Measurements from ENCODE around the gene HMGXB4. TPM values are rescaled to one million over a fixed set of nuclear protein-coding genes. Genes with fewer than 3 reads are reported as not detected.

The HMGXB4 gene
- polyA plus RNA-seq: 10 to 100 TPM in 2 of 4 donors, 1 to 10 TPM in 2; 7.0 to 17.0 (median 8.9) TPM
- long read RNA-seq, donor 1, full-length matches to known transcripts: 12 of 22 reads
- long read RNA-seq, donor 1, partial matches to known transcripts: 10 of 22 reads
- long read RNA-seq, donor 1, other reads (novel, unspliced or antisense): 0 of 22 reads
- long read RNA-seq, donor 2, partial matches to known transcripts: 0 of 2 reads
- long read RNA-seq, donor 2, other reads (novel, unspliced or antisense): 0 of 2 reads
- long read RNA-seq, donor 3, transcript HMGXB4-203 (4 exons, 1,257 nt): major isoform, 5 of 5 reads
- long read RNA-seq, donor 3, partial matches to known transcripts: 0 of 5 reads
- long read RNA-seq, donor 3, other reads (novel, unspliced or antisense): 0 of 5 reads
- long read RNA-seq, donor 4: 0 reads
- long read RNA-seq, donor 5, partial matches to known transcripts: 0 of 3 reads
- long read RNA-seq, donor 5, other reads (novel, unspliced or antisense): 0 of 3 reads
- long read RNA-seq, donor 6, partial matches to known transcripts: 0 of 1 reads
- long read RNA-seq, donor 6, other reads (novel, unspliced or antisense): 0 of 1 reads
- long read RNA-seq, donor 7, partial matches to known transcripts: 9 of 13 reads
- long read RNA-seq, donor 7, other reads (novel, unspliced or antisense): 0 of 13 reads
- long read RNA-seq, donor 8: 0 reads
- long read RNA-seq, donor 9: 0 reads
- long read RNA-seq, donor 10, partial matches to known transcripts: 0 of 4 reads
- long read RNA-seq, donor 10, other reads (novel, unspliced or antisense): 0 of 4 reads

- Histone ChIP-seq H3K4me1 (ENCODE audit: control insufficient read depth in 3 of 3, insufficient read depth in 2 of 3, low read depth in 1 of 3, low read length in 2 of 3) (peaks cover 0 to 7% (median 6%) of the 10 kb centered on the region in 3 donors), H3K9me3 (ENCODE audit: control insufficient read depth in 2 of 2, insufficient read depth in 1 of 2, low read depth in 1 of 2, low read length in 1 of 2) (no peaks in the 10 kb centered on the region), H3K4me3 (ENCODE audit: low read depth in 1 of 3, low read length in 3 of 3) (peak within 1 kb of the TSS; percentile 81 to 95 (median 85)), H3K27ac (ENCODE audit: low read depth in 1 of 3, low read length in 2 of 3) (peak within 1 kb of the TSS; percentile 74 to 91 (median 82)), H3K36me3 (ENCODE audit: control insufficient read depth in 3 of 3, insufficient read depth in 2 of 3, low read depth in 1 of 3, low read length in 3 of 3) (peaks cover 0 to 5% (median 0%) of the 10 kb centered on the region in 3 donors), H3K27me3 (ENCODE audit: control insufficient read depth in 3 of 3, insufficient read depth in 3 of 3, low read length in 3 of 3) (no peaks in the 10 kb centered on the region)
- peak; percentile 88 to 95 for DNase-seq
- FAIRE-seq: no peak
- 0 to 1% (median 0%) methylated on average over 47 to 84 of the region's 84 CpGs for WGBS, 3 donors
Measured at GRCh38 chr22:35257321-35258190, at the start of gene HMGXB4. Gene HMGXB4, plus strand, starts transcription at chr22:35257493. Its CDS starts 4,898 bp downstream, at chr22:35262391.

DNA sequence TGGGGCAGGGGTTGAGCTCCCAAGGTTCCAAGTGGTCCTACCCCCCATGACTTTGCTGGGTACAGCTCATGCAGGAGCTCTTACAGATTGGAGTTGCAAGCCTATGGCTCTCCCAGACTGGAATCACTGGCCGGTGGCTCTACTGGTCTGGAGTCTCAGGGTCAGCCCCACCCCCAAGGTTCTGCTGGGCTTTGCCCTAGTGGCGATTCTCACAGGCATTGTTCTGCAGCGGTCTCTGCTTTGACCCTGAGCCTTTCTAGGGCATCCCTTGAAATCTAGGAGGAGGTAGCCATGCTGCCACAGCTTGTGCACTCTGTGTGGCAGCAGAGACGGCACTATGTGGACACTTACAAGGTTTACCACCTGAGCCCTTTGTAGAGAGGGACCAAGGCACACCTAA lies 49.3 kb upstream of the HMGXB4 start:
- DNase-seq (no peak), FAIRE-seq (no peak)

GRCh38 chr22:35209203-35209602 lies 48.1 kb upstream of the HMGXB4 start:
- H3K4me3 ChIP-seq (ENCODE audit: low read depth in 1 of 3, low read length in 3 of 3): no peak overlapping the region
- DNase-seq (no peak), FAIRE-seq (no peak)
- H3K27me3 ChIP-seq (ENCODE audit: control insufficient read depth in 3 of 3, insufficient read depth in 3 of 3, low read length in 3 of 3): no peaks in the 10 kb centered on the region
- H3K36me3 ChIP-seq (ENCODE audit: control insufficient read depth in 3 of 3, insufficient read depth in 2 of 3, low read depth in 1 of 3, low read length in 3 of 3): no peaks in the 10 kb centered on the region
- H3K4me1 ChIP-seq (ENCODE audit: control insufficient read depth in 3 of 3, insufficient read depth in 2 of 3, low read depth in 1 of 3, low read length in 2 of 3): no peaks in the 10 kb centered on the region
- no peaks in the 10 kb centered on the region for H3K9me3 ChIP-seq (ENCODE audit: control insufficient read depth in 2 of 2, insufficient read depth in 1 of 2, low read depth in 1 of 2, low read length in 1 of 2)
- H3K27ac ChIP-seq (ENCODE audit: low read depth in 1 of 3, low read length in 2 of 3): no peak overlapping the region
- WGBS, 3 donors: 90 to 93% (median 92%) methylated on average over 7 of the region's 7 CpGs

More for the DNA sequence above, 49.3 kb upstream of the HMGXB4 start:
- H3K9me3 ChIP-seq (ENCODE audit: control insufficient read depth in 2 of 2, insufficient read depth in 1 of 2, low read depth in 1 of 2, low read length in 1 of 2): no peaks in the 10 kb centered on the region
- 49 to 66% (median 58%) methylated on average over 4 of the region's 4 CpGs for WGBS, 3 donors
- no peak overlapping the region for H3K27ac ChIP-seq (ENCODE audit: low read depth in 1 of 3, low read length in 2 of 3)
- H3K4me1 ChIP-seq (ENCODE audit: control insufficient read depth in 3 of 3, insufficient read depth in 2 of 3, low read depth in 1 of 3, low read length in 2 of 3): no peaks in the 10 kb centered on the region
- no peaks in the 10 kb centered on the region for H3K27me3 ChIP-seq (ENCODE audit: control insufficient read depth in 3 of 3, insufficient read depth in 3 of 3, low read length in 3 of 3)
- no peaks in the 10 kb centered on the region for H3K36me3 ChIP-seq (ENCODE audit: control insufficient read depth in 3 of 3, insufficient read depth in 2 of 3, low read depth in 1 of 3, low read length in 3 of 3)
- H3K4me3 ChIP-seq (ENCODE audit: low read depth in 1 of 3, low read length in 3 of 3): no peak overlapping the region

GRCh38 chr22:35212009-35212408 lies 45.3 kb upstream of the HMGXB4 start:
- Histone ChIP-seq H3K36me3 (ENCODE audit: control insufficient read depth in 3 of 3, insufficient read depth in 2 of 3, low read depth in 1 of 3, low read length in 3 of 3) (no peaks in the 10 kb centered on the region), H3K27ac (ENCODE audit: low read depth in 1 of 3, low read length in 2 of 3) (no peak overlapping the region), H3K4me1 (ENCODE audit: control insufficient read depth in 3 of 3, insufficient read depth in 2 of 3, low read depth in 1 of 3, low read length in 2 of 3) (no peaks in the 10 kb centered on the region), H3K27me3 (ENCODE audit: control insufficient read depth in 3 of 3, insufficient read depth in 3 of 3, low read length in 3 of 3) (no peaks in the 10 kb centered on the region), H3K4me3 (ENCODE audit: low read depth in 1 of 3, low read length in 3 of 3) (no peak overlapping the region), H3K9me3 (ENCODE audit: control insufficient read depth in 2 of 2, insufficient read depth in 1 of 2, low read depth in 1 of 2, low read length in 1 of 2) (no peaks in the 10 kb centered on the region)
- DNase-seq (no peak), FAIRE-seq (no peak)
- WGBS, 3 donors: 38 to 60% (median 52%) methylated on average over 3 of the region's 3 CpGs

DNA sequence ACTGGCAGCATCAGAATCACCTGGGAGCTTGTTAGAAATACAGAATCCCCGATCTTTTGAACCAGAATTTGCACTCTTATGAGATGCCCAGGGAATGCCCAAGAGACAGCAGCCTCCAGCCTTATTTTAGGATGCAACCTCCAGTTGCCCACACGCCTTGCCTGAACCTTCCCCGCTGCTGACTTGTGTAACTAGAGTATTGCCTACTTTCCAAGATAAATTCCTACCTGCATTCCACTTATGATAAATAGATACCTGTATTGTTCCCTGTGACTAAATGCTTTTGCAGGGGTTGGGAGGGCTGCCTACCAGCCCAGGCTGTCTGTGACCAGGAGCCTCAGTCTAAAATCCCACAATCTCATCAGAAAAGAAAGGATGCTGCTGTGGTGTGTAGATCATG lies 44.3 kb upstream of the HMGXB4 start:
- DNase-seq: no peak
- Histone ChIP-seq H3K27ac (ENCODE audit: low read depth in 1 of 3, low read length in 2 of 3) (no peak overlapping the region), H3K36me3 (ENCODE audit: control insufficient read depth in 3 of 3, insufficient read depth in 2 of 3, low read depth in 1 of 3, low read length in 3 of 3) (no peaks in the 10 kb centered on the region), H3K4me3 (ENCODE audit: low read depth in 1 of 3, low read length in 3 of 3) (no peak overlapping the region), H3K9me3 (ENCODE audit: control insufficient read depth in 2 of 2, insufficient read depth in 1 of 2, low read depth in 1 of 2, low read length in 1 of 2) (no peaks in the 10 kb centered on the region), H3K4me1 (ENCODE audit: control insufficient read depth in 3 of 3, insufficient read depth in 2 of 3, low read depth in 1 of 3, low read length in 2 of 3) (no peaks in the 10 kb centered on the region), H3K27me3 (ENCODE audit: control insufficient read depth in 3 of 3, insufficient read depth in 3 of 3, low read length in 3 of 3) (no peaks in the 10 kb centered on the region)
- 73 to 79% (median 73%) methylated on average over 3 of the region's 3 CpGs for WGBS, 3 donors
- no peak for FAIRE-seq

DNA sequence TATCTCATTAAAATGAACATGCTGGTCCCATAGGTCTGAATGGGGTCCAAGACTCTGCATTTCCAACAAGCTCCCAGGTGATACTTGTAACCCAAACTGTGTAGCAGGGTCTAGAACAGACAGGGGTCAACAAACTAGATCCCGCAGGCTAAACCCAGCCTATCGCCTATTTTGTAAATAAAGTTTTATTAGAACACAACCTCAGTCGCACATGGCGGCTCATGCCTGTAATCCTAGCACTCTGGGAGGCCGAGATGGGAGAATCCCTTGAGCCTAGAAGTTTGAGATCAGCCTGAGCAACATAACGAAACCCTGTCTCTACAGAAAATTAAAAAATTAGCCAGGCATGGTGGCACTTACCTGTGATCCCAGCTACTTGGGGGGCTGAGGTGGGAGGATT lies 42.3 kb upstream of the HMGXB4 start:
- Histone ChIP-seq H3K9me3 (ENCODE audit: control insufficient read depth in 2 of 2, insufficient read depth in 1 of 2, low read depth in 1 of 2, low read length in 1 of 2) (no peaks in the 10 kb centered on the region), H3K27me3 (ENCODE audit: control insufficient read depth in 3 of 3, insufficient read depth in 3 of 3, low read length in 3 of 3) (no peaks in the 10 kb centered on the region), H3K4me3 (ENCODE audit: low read depth in 1 of 3, low read length in 3 of 3) (no peak overlapping the region), H3K36me3 (ENCODE audit: control insufficient read depth in 3 of 3, insufficient read depth in 2 of 3, low read depth in 1 of 3, low read length in 3 of 3) (no peaks in the 10 kb centered on the region), H3K4me1 (ENCODE audit: control insufficient read depth in 3 of 3, insufficient read depth in 2 of 3, low read depth in 1 of 3, low read length in 2 of 3) (no peaks in the 10 kb centered on the region), H3K27ac (ENCODE audit: low read depth in 1 of 3, low read length in 2 of 3) (no peak overlapping the region)
- FAIRE-seq (no peak), DNase-seq (no peak)
- 82 to 89% (median 89%) methylated on average over 6 of the region's 6 CpGs for WGBS, 3 donors

DNA sequence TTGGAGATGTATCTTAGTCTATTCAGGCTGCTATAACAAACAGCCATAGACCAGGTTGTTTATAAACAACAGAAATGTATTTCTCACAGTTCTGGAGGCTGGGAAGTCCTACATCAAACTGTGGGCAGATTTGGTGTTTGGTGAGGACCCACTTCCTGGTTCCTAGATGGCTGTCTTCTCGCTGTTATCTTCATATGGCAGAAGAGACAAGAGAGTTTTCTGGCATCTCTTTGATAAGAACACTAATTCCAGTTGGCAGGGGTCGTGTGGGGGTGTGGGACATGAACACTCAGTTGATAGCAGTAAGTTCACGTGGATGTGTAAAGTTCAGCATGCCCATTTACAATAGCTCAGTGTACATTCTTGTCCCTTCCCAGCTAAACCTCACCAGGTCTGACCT lies 41.3 kb upstream of the HMGXB4 start:
- no peaks in the 10 kb centered on the region for H3K36me3 ChIP-seq (ENCODE audit: control insufficient read depth in 3 of 3, insufficient read depth in 2 of 3, low read depth in 1 of 3, low read length in 3 of 3)
- DNase-seq (no peak), FAIRE-seq (no peak)
- H3K4me3 ChIP-seq (ENCODE audit: low read depth in 1 of 3, low read length in 3 of 3): no peak overlapping the region
- H3K9me3 ChIP-seq (ENCODE audit: control insufficient read depth in 2 of 2, insufficient read depth in 1 of 2, low read depth in 1 of 2, low read length in 1 of 2): no peaks in the 10 kb centered on the region
- H3K4me1 ChIP-seq (ENCODE audit: control insufficient read depth in 3 of 3, insufficient read depth in 2 of 3, low read depth in 1 of 3, low read length in 2 of 3): no peaks in the 10 kb centered on the region
- no peaks in the 10 kb centered on the region for H3K27me3 ChIP-seq (ENCODE audit: control insufficient read depth in 3 of 3, insufficient read depth in 3 of 3, low read length in 3 of 3)
- H3K27ac ChIP-seq (ENCODE audit: low read depth in 1 of 3, low read length in 2 of 3): no peak overlapping the region
- WGBS, 3 donors: 32 to 50% (median 33%) methylated on average over 3 of the region's 3 CpGs

DNA sequence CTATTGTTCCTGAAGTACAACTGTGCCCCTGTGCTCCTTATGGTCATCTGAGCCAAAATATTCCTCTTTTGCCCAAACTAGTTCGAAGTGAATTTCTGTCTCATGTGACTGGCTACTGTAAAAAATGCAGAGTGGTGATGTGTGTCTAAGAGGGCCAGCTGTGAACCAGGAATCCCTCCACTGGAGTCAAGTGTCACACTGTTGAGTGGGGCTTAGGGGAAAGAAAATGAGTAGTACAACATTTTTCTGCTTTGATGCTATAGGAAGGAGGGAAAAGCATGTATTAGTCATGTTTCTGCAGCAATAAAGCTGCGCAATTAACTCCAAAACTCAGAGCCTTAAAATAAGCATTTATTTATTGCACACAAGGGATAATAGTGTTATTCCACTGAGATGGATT lies 39.8 kb upstream of the HMGXB4 start:
- H3K27ac ChIP-seq (ENCODE audit: low read depth in 1 of 3, low read length in 2 of 3): no peak overlapping the region
- WGBS, 3 donors: 79 to 85% (median 83%) methylated on average over 2 of the region's 2 CpGs
- no peak for FAIRE-seq
- H3K4me1 ChIP-seq (ENCODE audit: control insufficient read depth in 3 of 3, insufficient read depth in 2 of 3, low read depth in 1 of 3, low read length in 2 of 3): no peaks in the 10 kb centered on the region
- H3K4me3 ChIP-seq (ENCODE audit: low read depth in 1 of 3, low read length in 3 of 3): no peak overlapping the region
- DNase-seq: no peak
- no peaks in the 10 kb centered on the region for H3K9me3 ChIP-seq (ENCODE audit: control insufficient read depth in 2 of 2, insufficient read depth in 1 of 2, low read depth in 1 of 2, low read length in 1 of 2)
- H3K27me3 ChIP-seq (ENCODE audit: control insufficient read depth in 3 of 3, insufficient read depth in 3 of 3, low read length in 3 of 3): no peaks in the 10 kb centered on the region
- no peaks in the 10 kb centered on the region for H3K36me3 ChIP-seq (ENCODE audit: control insufficient read depth in 3 of 3, insufficient read depth in 2 of 3, low read depth in 1 of 3, low read length in 3 of 3)

All from small intestine (tissue), 16 donors.